HG03108 (cell line): ENCODE measurements around the gene CDH8.

Experiments
- ATAC-seq: cut with Tn5 transposase; IDR thresholded peaks from one replicate; pipeline ENCODE4 v1.9.1; 2021; ENCODE audit warnings: moderate library complexity; ENCODE audit not compliant: unreplicated experiment

Gene CDH8

DNA sequence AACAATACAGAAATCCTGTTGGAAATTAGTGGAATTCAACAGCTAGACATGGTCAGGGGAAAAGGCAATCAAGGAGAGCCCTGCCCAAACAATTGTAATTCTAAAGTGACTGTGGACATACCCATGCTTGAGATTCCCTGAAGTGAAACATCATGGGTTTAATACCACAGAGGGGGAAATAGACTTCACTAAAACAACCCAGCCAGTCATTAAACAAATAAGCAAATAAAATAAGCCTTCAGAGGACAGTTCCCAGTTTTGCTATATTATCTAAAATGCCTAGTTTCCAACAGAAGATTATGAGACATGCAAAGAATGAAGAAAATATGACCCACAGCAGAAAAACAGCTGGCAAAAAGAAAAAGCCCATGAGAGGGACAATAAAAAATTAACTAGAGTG lies 376.3 kb downstream of the CDH8 start:
- no peak for ATAC-seq

DNA sequence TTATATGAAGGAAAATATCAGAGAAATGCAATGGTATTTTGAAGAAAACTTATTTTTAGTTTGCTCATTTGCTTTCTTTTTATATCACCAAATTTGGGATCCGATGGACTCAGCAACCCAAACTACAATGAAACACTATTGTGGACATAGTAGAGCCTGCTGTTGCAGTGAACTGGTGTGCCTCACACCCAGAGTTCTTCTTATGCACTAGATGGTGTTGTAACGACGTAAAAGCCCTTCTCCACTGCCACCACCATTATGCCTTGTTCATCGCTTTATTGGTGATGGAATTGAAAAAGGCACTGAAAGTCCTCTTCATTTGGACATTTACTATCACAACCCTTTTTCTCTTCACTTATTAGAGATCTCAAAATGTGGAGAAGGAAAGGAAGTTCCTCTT lies 381.3 kb downstream of the CDH8 start:
- ATAC-seq, result no peak

- ATAC-seq, result no peak
Measured at GRCh38 chr16:61653544-61653943, 382.7 kb downstream of the CDH8 start.

DNA sequence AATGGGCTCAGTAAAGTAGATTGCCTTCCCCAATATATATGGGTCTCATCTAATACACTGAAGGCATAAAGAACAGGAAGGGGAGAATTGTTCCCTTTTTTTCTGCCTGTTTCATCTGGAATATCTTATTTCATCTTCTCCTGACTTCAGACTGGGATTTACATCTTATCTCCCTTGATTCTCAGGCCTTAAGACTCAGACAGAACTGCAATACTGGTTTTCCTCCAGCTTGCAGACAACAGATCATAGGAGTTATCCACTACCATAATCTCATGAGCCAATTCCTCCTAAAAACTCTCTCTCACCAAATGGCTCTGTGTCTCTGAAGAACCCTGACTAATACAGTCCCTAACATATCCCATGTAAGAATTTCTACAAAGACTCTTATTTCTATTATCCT lies 390.7 kb downstream of the CDH8 start:
- ATAC-seq, result no peak

- ATAC-seq, result no peak
Measured at GRCh38 chr16:61644736-61645135, 391.5 kb downstream of the CDH8 start.

DNA sequence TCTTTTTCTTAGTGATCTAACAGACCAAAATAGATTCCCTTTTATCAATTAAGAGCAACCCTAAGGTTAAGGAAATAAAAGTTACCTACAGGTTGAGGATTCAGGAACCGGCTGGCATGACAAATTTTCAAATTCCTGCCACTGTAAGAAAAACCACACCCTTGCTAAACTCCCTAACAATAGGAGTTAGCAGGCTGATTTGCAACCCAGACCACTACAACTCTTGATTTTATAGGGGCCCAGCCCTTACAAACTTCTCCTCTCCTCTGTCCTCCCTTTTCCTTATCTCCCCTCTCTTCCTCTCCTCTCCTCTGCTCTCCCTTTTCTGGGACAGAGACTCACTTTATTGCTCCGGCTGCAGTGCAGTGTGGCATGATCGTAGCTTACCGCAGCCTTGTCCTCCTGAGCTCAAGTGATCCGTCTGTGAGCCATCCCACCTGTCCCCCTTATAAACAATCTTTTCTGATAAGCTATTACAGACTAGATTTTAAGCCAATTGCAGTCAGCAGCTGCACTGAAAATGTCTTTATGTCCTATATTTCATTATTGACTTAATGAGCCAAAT lies 418.9 kb downstream of the CDH8 start:
- ATAC-seq, result no peak

GRCh38 chr16:61616088-61616487 lies 420.1 kb downstream of the CDH8 start:
- no peak for ATAC-seq

DNA sequence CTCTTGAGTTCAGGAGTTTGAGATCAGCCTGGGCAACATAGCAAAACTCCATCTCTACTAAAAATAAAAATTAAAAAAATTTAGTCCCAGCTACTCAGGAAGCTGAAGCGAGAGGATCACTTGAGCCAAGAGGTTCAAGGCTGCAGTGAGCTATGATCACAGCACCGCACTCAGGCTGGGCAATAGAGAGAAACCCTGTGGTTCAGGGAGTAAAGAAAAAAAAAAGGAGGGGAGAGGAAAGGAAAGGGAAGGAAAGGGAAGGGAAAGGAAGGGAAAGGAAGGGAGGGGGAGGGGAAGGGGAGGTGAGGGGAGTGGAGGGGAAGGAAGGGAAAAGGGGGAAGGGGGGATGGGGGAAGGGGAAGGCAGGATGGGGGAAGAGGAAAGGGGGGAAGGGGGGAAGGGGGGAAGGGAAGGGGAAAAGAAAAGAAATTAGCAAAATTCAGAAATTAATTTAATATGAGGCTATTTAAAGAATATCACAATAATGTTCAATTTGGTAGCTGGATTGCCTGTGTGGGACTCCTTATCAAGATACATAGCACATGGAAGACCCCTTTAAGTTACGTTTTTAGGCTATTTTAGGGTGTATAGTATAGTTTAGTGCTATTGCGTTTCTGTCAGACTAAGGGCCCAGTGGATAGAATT lies 424.3 kb downstream of the CDH8 start:
- ATAC-seq, result no peak

DNA sequence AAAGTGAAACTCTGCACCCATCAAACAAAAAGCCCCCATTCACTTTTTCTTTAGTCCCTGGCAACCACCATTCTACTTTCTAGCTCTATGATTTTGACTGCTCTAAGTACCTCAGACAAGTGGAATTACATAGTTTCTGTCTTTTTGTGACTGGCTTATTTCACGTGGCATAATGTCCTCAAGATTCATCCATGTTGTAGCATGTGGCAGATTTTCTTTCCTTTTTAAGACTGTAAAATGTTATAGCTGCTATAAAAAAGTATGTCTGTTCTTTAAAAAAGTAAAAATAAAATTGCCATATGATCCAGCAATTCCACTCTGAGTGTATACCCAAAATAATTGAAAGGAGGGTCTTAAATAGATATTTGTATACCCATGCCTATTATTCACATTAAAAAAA lies 429.7 kb downstream of the CDH8 start:
- no peak for ATAC-seq
